ENCODE data around the gene SIGLEC1.

Gene SIGLEC1

GRCh38 chr20:3707508-3707899 lies 4.9 kb downstream of the SIGLEC1 start:
- Histone ChIP-seq H3K27ac (ENCODE audit: low read length) (no peak overlapping the region), H3K27me3 (ENCODE audit: control insufficient read depth in 1 of 2, insufficient read depth in 2 of 2, low read length in 2 of 2) (no peaks in the 10 kb centered on the region), H3K4me3 (ENCODE audit: low read length in 2 of 2) (no peak overlapping the region), H3K9me3 (ENCODE audit: control insufficient read depth in 2 of 2, low read length in 2 of 2) (no peaks in the 10 kb centered on the region), H3K4me1 (ENCODE audit: control insufficient read depth, insufficient read depth, low read length) (peaks cover 9% of the 10 kb centered on the region), H3K9ac (ENCODE audit: low read length in 2 of 2) (no peak overlapping the region), H3K36me3 (ENCODE audit: control insufficient read depth in 2 of 2, insufficient read depth in 2 of 2, low read length in 2 of 2) (no peaks in the 10 kb centered on the region)

- Histone ChIP-seq H3K4me3 (ENCODE audit: low read length in 2 of 2) (no peak overlapping the region), H3K27ac (ENCODE audit: low read length) (no peak overlapping the region), H3K27me3 (ENCODE audit: control insufficient read depth in 1 of 2, insufficient read depth in 2 of 2, low read length in 2 of 2) (no peaks in the 10 kb centered on the region), H3K36me3 (ENCODE audit: control insufficient read depth in 2 of 2, insufficient read depth in 2 of 2, low read length in 2 of 2) (no peaks in the 10 kb centered on the region), H3K9me3 (ENCODE audit: control insufficient read depth in 2 of 2, low read length in 2 of 2) (no peaks in the 10 kb centered on the region), H3K9ac (ENCODE audit: low read length in 2 of 2) (no peak overlapping the region), H3K4me1 (ENCODE audit: control insufficient read depth, insufficient read depth, low read length) (peaks cover 9% of the 10 kb centered on the region)
Observed at GRCh38 chr20:3706774-3707507, 5.5 kb downstream of the SIGLEC1 start.

- Histone ChIP-seq H3K9ac (ENCODE audit: low read length in 2 of 2) (no peak overlapping the region), H3K27ac (ENCODE audit: low read length) (no peak overlapping the region), H3K36me3 (ENCODE audit: control insufficient read depth in 2 of 2, insufficient read depth in 2 of 2, low read length in 2 of 2) (no peaks in the 10 kb centered on the region), H3K27me3 (ENCODE audit: control insufficient read depth in 1 of 2, insufficient read depth in 2 of 2, low read length in 2 of 2) (no peaks in the 10 kb centered on the region), H3K4me3 (ENCODE audit: low read length in 2 of 2) (no peak overlapping the region), H3K4me1 (ENCODE audit: control insufficient read depth, insufficient read depth, low read length) (peaks cover 9% of the 10 kb centered on the region), H3K9me3 (ENCODE audit: control insufficient read depth in 2 of 2, low read length in 2 of 2) (no peaks in the 10 kb centered on the region)
Observed at GRCh38 chr20:3705970-3706739, 6.2 kb downstream of the SIGLEC1 start.

GRCh38 chr20:3705491-3705969 lies 6.9 kb downstream of the SIGLEC1 start:
- no peaks in the 10 kb centered on the region for H3K27me3 ChIP-seq (ENCODE audit: control insufficient read depth in 1 of 2, insufficient read depth in 2 of 2, low read length in 2 of 2)
- peaks cover 3% of the 10 kb centered on the region for H3K4me1 ChIP-seq (ENCODE audit: control insufficient read depth, insufficient read depth, low read length)
- H3K9me3 ChIP-seq (ENCODE audit: control insufficient read depth in 2 of 2, low read length in 2 of 2): no peaks in the 10 kb centered on the region
- H3K9ac ChIP-seq (ENCODE audit: low read length in 2 of 2): no peak overlapping the region
- no peaks in the 10 kb centered on the region for H3K36me3 ChIP-seq (ENCODE audit: control insufficient read depth in 2 of 2, insufficient read depth in 2 of 2, low read length in 2 of 2)
- no peak overlapping the region for H3K4me3 ChIP-seq (ENCODE audit: low read length in 2 of 2)
- H3K27ac ChIP-seq (ENCODE audit: low read length): no peak overlapping the region

- Histone ChIP-seq H3K9ac (ENCODE audit: low read length in 2 of 2) (no peak overlapping the region), H3K27me3 (ENCODE audit: control insufficient read depth in 1 of 2, insufficient read depth in 2 of 2, low read length in 2 of 2) (no peaks in the 10 kb centered on the region), H3K36me3 (ENCODE audit: control insufficient read depth in 2 of 2, insufficient read depth in 2 of 2, low read length in 2 of 2) (no peaks in the 10 kb centered on the region), H3K4me3 (ENCODE audit: low read length in 2 of 2) (no peak overlapping the region), H3K9me3 (ENCODE audit: control insufficient read depth in 2 of 2, low read length in 2 of 2) (no peaks in the 10 kb centered on the region), H3K27ac (ENCODE audit: low read length) (no peak overlapping the region), H3K4me1 (ENCODE audit: control insufficient read depth, insufficient read depth, low read length) (no peaks in the 10 kb centered on the region)
Observed at GRCh38 chr20:3704087-3704486, 8.3 kb downstream of the SIGLEC1 start.

GRCh38 chr20:3702611-3703391 lies 9.6 kb downstream of the SIGLEC1 start:
- Histone ChIP-seq H3K27me3 (ENCODE audit: control insufficient read depth in 1 of 2, insufficient read depth in 2 of 2, low read length in 2 of 2) (no peaks in the 10 kb centered on the region), H3K36me3 (ENCODE audit: control insufficient read depth in 2 of 2, insufficient read depth in 2 of 2, low read length in 2 of 2) (no peaks in the 10 kb centered on the region), H3K4me1 (ENCODE audit: control insufficient read depth, insufficient read depth, low read length) (peaks cover 2% of the 10 kb centered on the region), H3K9me3 (ENCODE audit: control insufficient read depth in 2 of 2, low read length in 2 of 2) (no peaks in the 10 kb centered on the region), H3K27ac (ENCODE audit: low read length) (no peak overlapping the region), H3K4me3 (ENCODE audit: low read length in 2 of 2) (no peak overlapping the region), H3K9ac (ENCODE audit: low read length in 2 of 2) (no peak overlapping the region)

- Histone ChIP-seq H3K4me1 (ENCODE audit: control insufficient read depth, insufficient read depth, low read length) (peaks cover 2% of the 10 kb centered on the region), H3K27me3 (ENCODE audit: control insufficient read depth in 1 of 2, insufficient read depth in 2 of 2, low read length in 2 of 2) (no peaks in the 10 kb centered on the region), H3K4me3 (ENCODE audit: low read length in 2 of 2) (no peak overlapping the region), H3K27ac (ENCODE audit: low read length) (no peak overlapping the region), H3K36me3 (ENCODE audit: control insufficient read depth in 2 of 2, insufficient read depth in 2 of 2, low read length in 2 of 2) (no peaks in the 10 kb centered on the region), H3K9me3 (ENCODE audit: control insufficient read depth in 2 of 2, low read length in 2 of 2) (peaks cover under 1 to 3% of the 10 kb centered on the region in 2 donors), H3K9ac (ENCODE audit: low read length in 2 of 2) (no peak overlapping the region)
Observed at GRCh38 chr20:3701061-3701998, 11.1 kb downstream of the SIGLEC1 start.

- H3K9me3 ChIP-seq (ENCODE audit: control insufficient read depth in 2 of 2, low read length in 2 of 2): peaks cover 3 to 5% of the 10 kb centered on the region in 2 donors
- H3K27ac ChIP-seq (ENCODE audit: low read length): no peak overlapping the region
- no peak overlapping the region for H3K9ac ChIP-seq (ENCODE audit: low read length in 2 of 2)
- H3K4me1 ChIP-seq (ENCODE audit: control insufficient read depth, insufficient read depth, low read length): peaks cover 2% of the 10 kb centered on the region
- H3K27me3 ChIP-seq (ENCODE audit: control insufficient read depth in 1 of 2, insufficient read depth in 2 of 2, low read length in 2 of 2): no peaks in the 10 kb centered on the region
- H3K4me3 ChIP-seq (ENCODE audit: low read length in 2 of 2): no peak overlapping the region
- H3K36me3 ChIP-seq (ENCODE audit: control insufficient read depth in 2 of 2, insufficient read depth in 2 of 2, low read length in 2 of 2): no peaks in the 10 kb centered on the region
Observed at GRCh38 chr20:3699037-3699436, 13.4 kb downstream of the SIGLEC1 start.

GRCh38 chr20:3698591-3699001 lies 13.8 kb downstream of the SIGLEC1 start:
- Histone ChIP-seq H3K9me3 (ENCODE audit: control insufficient read depth in 2 of 2, low read length in 2 of 2) (peaks cover 3 to 5% of the 10 kb centered on the region in 2 donors), H3K27me3 (ENCODE audit: control insufficient read depth in 1 of 2, insufficient read depth in 2 of 2, low read length in 2 of 2) (no peaks in the 10 kb centered on the region), H3K4me1 (ENCODE audit: control insufficient read depth, insufficient read depth, low read length) (peaks cover 2% of the 10 kb centered on the region), H3K4me3 (ENCODE audit: low read length in 2 of 2) (no peak overlapping the region), H3K36me3 (ENCODE audit: control insufficient read depth in 2 of 2, insufficient read depth in 2 of 2, low read length in 2 of 2) (no peaks in the 10 kb centered on the region), H3K9ac (ENCODE audit: low read length in 2 of 2) (no peak overlapping the region), H3K27ac (ENCODE audit: low read length) (no peak overlapping the region)

All from stomach smooth muscle (tissue), 2 donors.